Germinal center (tissue), 1 donor: Measurements from ENCODE around the gene JPH3.
A peak's percentile ranks its signal among the peaks of the same experiment; 100 is the strongest.

Experiments used
- DNase-seq: peaks from one replicate; pipeline ENCODE4 v3.0.0; 2012; ENCODE audit warnings: mixed read lengths, low spot score

JPH3 gene

GRCh38 chr16:87626905-87627304 is 24.6 kb downstream of the JPH3 start:
- no peak for DNase-seq

DNA sequence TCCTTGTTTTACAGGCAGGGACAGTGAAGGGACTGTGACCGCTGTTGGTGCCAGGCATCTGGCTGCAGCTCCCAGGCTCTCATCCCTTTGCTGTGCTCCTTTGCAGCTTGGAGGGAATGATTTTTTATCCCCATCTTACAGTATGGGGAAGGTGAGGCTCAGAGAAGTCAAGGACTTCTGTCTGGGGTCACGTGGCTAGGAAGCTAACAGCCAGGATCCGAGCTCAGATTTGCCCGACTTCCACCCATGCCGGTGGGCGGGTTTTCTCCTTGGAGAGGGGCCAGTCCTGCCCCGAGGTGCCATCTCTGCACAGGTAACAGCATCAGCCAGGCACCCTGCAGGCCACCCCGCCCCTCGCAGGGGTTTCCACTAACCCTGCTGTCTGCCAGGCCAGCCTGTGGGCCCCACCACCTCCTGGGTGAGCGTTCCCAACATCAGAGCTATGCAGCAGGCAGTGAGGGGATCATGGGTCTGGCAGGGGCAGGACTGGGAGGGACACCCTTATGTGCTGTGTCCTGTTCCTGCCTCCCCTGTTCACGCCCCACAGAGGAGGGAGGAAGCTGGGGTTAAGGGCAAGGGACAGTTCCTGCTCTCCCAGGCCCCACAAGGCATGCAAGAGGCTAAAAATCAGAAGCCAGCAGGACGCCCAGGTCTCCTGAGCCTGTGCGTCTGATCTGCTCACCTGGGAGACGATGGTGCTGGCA is 25.4 kb downstream of the JPH3 start:
- no peak for DNase-seq

GRCh38 chr16:87628246-87628923 is 26.1 kb downstream of the JPH3 start:
- DNase-seq: no peak

GRCh38 chr16:87628940-87629339 is 26.6 kb downstream of the JPH3 start:
- peak; percentile 36 for DNase-seq

- DNase-seq: no peak
Measured at GRCh38 chr16:87631067-87631466, 28.8 kb downstream of the JPH3 start.

DNA sequence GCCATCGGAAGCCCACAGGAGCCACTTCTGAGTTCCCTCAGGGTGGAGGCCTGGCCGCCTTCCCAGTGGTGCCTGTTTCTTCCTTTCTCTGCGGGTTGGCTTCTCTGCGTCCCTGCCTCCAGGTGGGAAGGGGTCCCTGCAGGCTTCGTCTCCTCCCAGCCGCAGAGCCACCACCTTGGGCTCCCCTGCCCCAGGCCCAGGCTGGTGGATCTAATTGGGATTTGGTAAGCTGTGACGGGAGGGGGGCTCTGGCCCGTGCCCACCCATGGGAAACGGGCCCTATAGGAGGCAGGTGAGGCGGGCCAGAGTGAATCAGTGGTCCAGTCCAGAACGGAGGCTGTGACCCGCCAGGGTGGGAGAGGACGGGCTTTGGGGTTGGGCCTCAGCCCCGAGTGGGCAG is 32.1 kb downstream of the JPH3 start:
- DNase-seq: no peak

GRCh38 chr16:87635541-87636049 is 33.3 kb downstream of the JPH3 start:
- DNase-seq: peak; percentile 81

DNA sequence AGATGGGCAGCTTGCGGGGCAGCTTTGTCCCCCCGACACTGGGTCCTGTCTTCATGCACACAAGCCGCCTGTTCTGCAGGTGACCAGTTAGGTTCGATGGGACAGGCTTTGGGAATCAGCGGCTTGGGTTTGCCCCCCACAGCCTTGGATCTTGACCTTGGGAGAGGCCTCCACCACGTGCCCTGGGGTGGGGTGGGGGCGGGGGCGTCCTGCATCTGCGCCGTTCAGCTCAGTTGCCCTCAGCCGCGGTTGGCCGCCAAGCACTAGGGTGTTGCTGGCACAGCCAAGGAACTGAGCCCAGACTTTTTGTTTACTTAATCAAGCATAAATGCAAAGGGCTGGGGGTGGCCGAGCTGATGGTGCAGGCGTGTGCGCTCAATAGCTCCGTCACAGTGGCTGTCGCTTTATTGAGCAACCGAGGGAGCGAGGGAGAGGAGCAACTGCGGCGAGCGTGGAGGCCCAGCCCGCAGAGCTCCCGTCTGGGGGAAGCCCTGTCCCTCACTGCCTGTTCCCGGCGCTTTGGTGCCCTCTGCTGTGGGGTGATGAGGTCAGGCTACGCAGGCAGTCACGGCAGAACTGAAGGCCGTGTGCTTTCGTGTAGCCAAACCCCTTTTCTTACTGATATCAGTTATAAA is 33.9 kb downstream of the JPH3 start:
- peak; percentile 87 for DNase-seq

DNA sequence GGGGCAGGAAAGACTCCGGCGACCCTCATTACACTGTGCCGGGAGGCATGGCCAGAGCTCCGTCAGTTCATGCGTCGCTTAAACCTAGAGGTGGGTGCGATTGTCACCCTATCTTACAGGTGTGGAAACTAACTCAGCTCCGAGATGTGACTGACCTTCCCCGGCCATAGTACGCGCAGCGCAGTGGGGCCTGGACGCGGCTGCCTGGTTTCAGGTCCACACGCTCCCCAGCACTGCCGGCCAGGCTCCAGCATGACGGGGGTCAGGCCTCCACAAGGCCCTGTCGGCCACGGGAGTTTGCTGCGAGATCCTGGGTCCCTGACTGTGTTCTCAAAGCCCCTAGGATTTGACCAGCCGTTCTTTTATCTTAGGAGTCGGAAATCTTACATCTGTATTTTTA is 34.4 kb downstream of the JPH3 start:
- DNase-seq: no peak

DNA sequence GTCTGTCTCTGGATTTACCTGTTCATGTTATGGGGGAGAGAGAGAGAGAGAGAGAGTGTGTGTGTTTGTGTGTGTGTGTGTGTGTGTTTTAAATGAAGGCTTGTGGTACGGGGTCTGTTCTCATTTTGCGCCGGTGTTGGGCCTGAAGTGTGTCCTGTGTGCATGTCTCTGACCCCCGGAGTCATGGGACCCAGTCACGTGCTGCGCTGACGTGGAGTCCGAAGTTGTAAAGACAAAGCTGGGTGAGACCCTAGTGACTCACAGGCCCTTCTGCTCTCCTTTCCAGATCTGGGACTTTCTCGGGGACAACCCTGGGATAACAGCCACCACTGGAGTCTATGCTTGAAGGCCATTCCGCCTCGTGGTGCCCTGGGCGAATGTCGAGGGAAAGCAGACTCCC is 35.0 kb downstream of the JPH3 start:
- no peak for DNase-seq

DNA sequence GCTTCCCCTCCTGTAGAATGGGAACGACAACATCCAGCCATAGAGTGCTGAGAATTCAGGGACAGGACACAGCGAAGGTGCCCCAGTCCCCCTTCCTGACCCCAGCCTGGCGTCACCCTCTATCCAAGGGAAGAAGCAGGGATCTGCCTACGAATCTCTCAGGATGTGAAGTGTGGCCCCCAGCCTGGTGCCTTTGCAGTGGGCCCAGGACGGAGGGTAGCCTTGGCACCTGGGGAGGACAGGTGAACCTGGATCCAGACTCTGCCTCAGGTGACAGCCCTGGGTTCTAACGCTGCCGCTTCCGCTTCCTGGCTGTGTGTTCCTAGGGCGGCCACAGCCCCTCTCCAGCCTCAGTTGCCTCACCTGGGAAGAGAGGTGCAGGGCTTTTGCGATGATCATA is 36.4 kb downstream of the JPH3 start:
- DNase-seq: no peak

DNA sequence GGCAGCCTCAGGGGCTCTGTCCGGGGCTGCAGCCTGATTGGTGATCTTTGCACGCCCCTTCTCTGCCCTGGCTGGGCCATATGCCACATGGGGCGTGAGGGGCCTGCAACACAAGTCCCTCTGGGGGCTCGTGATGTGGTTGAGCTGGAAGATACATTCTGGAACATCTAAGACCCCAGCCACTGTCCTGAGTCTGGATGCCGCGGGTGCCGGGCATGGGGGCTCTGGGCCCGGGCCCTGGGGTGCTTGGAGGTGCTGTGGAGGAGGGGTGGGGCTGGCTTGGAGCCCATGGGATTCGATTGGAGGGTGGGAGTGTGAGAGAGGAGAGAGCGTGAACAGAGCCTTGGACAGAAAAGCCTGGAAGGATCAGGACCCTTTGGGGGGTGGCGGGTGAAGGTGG is 39.4 kb downstream of the JPH3 start:
- no peak for DNase-seq

GRCh38 chr16:87642491-87642890 is 40.2 kb downstream of the JPH3 start:
- no peak for DNase-seq

GRCh38 chr16:87644186-87644585 is 41.9 kb downstream of the JPH3 start:
- DNase-seq: no peak

DNA sequence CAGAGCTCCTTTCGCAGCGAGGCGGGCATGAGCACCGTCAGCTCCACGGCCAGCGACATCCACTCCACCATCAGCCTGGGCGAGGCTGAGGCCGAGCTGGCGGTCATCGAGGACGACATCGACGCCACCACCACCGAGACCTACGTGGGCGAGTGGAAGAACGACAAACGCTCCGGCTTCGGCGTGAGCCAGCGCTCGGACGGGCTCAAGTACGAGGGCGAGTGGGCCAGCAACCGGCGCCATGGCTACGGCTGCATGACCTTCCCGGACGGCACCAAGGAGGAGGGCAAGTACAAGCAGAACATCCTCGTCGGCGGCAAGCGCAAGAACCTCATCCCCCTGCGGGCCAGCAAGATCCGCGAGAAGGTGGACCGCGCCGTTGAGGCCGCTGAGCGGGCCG is 42.3 kb downstream of the JPH3 start:
- no peak for DNase-seq

DNA sequence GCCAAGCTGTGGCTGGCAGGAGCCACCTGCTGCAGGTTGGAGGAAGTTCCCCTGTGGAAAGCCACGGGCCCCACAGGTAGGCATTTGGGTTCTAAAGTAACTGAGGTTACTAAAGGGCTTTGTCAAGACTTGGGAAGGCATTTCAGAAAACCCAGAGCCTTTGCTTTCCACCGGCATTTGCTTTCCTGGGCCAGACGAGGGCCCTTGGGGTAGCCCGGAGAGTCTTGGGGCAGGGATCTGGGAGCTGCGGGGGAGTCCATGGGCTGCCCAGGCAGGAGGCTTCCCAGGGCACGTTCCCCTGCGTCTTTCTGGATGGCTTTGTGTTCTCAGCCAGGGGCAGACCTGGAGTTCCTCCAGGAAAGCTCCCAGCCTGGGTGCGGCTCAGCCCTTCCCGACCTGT is 43.5 kb downstream of the JPH3 start:
- no peak for DNase-seq

DNA sequence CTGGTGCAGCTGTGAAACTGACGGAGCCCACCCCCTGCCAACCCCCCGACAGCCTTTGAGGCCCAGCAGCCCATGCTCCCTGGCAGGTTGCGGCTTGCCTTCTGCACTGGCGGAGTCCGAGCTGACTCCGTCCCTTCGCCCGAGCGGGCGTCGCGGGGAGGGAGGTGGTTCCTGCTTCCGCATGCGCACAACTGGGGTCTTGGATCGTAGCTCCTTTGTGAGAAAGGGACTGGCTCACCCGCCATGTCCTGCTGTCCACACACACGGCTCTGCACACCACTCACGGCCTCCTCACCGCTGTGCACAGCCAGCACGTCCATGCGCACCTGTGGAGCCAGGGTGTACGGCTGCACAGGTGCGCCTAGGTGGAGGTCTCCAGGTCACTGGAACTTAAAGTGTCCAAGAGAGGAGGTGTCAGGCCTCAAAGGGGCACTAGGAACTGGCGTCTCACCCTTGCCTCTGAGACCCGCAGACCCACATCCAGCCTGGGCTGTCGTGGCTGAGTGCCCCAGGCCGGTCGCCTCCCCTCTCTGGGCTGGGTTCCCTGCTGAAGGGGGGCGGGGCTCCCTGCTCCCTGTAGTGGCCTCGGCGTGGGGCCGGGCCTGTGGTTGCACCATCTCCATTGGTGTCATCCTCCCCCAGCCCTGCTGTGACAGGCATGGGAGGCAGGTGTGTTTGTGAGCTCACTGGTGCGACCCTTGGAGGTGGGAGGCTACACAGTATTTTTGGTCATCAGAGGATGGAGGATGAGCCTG is 45.3 kb downstream of the JPH3 start:
- DNase-seq: no peak

DNA sequence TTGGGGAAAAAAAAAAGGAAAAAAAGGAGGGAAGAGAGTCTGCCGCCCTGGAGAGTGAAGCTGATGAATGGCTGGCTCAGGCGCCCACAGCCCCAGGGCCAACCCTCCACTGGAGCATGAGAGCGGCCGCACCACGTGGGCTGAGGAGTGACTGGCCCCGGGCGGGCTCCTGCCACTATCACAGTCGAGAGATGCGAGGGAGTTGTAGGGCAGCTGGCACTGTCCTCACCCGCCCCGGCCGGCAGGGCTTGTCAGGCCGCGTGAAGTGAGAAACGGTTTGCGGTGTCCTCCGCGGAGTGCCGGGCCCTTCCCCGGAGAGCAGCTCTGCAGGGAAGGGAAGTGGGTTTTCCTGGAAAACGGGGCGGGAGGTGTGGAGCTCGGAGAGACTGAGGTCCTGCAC is 45.9 kb downstream of the JPH3 start:
- DNase-seq: no peak

DNA sequence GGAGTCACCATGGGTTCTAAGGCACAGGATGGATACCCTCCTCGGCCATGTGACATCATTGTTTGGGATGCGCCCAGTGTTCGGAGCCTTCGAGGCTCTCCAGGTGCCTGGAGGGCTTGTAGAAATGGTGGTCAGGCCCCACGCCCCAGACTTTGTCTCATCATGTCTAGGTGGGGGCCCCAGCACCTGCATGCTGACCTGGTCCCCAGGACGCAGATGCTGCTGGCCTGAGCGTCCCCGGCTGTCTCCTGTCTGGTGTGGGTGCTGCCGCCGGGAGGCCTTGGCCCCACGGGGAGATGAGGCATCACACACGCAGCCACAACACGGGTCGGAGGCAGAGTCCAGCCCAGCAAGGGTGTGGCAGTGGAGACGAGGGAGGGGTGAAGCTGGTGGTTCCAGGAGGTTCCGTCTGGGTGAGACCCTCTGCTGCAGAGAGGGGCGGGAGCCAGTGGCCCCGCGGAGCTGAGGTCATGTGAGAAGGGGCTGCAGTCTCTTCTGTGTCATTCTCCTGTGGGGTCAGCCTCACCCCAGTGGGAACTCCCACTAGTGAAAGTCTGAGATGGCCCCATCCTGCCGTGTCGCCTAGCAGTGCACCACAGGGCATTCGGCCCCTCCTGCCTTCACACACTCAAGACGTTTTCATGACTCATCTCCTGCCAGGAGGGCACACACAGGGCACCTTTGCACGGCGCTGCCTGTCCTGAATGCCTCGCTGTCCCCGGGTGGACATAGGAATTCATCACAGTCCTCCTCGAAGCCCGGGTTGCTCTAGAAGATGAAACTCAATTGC is 46.6 kb downstream of the JPH3 start:
- DNase-seq: no peak

GRCh38 chr16:87652386-87652785 is 50.1 kb downstream of the JPH3 start:
- no peak for DNase-seq

DNA sequence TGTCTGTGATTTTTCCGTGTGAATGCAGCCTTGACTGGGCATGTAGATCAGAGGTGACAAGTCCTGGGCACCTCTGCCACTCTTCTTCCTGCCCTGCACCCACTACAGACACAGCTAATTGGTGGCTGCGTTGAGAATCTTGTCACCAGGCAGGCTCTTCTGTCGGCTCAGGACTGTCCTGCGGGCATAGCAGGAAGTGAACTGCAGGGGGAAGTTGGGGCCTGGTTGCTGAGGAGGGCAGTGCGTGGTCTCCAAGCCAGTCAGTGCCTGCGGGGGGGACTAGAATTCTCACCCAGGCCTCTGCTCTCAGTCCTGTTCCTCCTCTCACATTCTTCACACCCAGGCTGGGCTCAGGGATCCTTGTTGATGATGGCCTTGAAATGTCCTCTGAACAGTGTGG is 50.5 kb downstream of the JPH3 start:
- no peak for DNase-seq

- no peak for DNase-seq
Measured at GRCh38 chr16:87653234-87653633, 50.9 kb downstream of the JPH3 start.
